Measurements from ENCODE around the gene CD84. TPM values are rescaled to one million over a fixed set of nuclear protein-coding genes. Genes with fewer than 3 reads are reported as not detected.
"Not testable (repeated sequence)": the region's sequence is repeated elsewhere in the genome, so short reads cannot be mapped to it uniquely, and the experiment has no call there.

Gene CD84, protein sequence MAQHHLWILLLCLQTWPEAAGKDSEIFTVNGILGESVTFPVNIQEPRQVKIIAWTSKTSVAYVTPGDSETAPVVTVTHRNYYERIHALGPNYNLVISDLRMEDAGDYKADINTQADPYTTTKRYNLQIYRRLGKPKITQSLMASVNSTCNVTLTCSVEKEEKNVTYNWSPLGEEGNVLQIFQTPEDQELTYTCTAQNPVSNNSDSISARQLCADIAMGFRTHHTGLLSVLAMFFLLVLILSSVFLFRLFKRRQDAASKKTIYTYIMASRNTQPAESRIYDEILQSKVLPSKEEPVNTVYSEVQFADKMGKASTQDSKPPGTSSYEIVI
- total RNA-seq (10 to 100 TPM in 2 of 9 donors, 1 to 10 TPM in 6, under 1 TPM in 1; 0.90 to 36.2 (median 1.4) TPM), polyA plus RNA-seq (under 1 TPM; 0.49 to 0.61 TPM)
- long read RNA-seq, donor 1 = 0 reads
- long read RNA-seq, donor 2 = 0 reads
- long read RNA-seq, donor 3, full-length matches to known transcripts = 2 of 2 reads
- long read RNA-seq, donor 3, partial matches to known transcripts = 0 of 2 reads
- long read RNA-seq, donor 3, other reads (novel, unspliced or antisense) = 0 of 2 reads

DNA sequence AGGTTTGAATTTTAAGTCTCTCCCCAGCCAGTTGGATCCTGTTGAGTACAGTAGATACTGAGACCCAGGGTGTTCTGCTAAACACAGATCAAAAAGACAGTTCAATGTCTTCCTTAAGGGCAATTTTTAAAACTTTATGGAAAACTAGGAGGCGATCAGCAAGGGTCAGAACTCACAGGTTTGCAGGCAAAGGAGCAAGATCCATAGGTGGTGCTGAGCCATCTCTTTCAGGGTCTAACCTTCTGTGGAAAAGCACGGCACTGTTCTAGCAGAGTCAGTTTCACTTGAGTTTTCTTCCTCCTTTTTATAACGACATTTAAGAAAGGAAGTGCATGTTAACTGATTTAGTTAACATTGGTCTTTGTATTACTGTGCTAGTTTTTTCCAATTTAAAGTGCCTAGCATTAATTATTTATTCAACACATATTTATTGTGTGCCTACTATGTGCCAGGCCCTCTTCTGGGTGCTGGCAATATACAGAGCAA lies at the start of gene CD84:
Gene CD84, minus strand, starts transcription at position 281 of the 486 bp plus-strand sequence. Its CDS starts 59 bp downstream, at position 222.
- Histone ChIP-seq H3K27ac (peak within 1 kb of the TSS in 5 of 12 donors; percentile 18 to 93 (median 39)), H3K4me1 (peaks cover 0 to 50% (median 0%) of the 10 kb centered on the region in 12 donors), H3K27me3 (peaks cover 0 to 3% (median 0%) of the 10 kb centered on the region in 9 donors), H3K36me3 (no peaks in the 10 kb centered on the region), H3K4me3 (peak within 1 kb of the TSS in 9 of 12 donors; percentile 6 to 65 (median 29)), H3K9me3 (peaks cover 0 to 12% (median 0%) of the 10 kb centered on the region in 12 donors)
- ATAC-seq = no peak
- 48 to 65% (median 57%) methylated on average over 3 of the region's 3 CpGs for WGBS, 4 donors
- DNase-seq = no peak
- no peak for TF ChIP-seq POLR2A (IDR thresholded peaks at IDR 0.05)
- TF ChIP-seq, protein P1, sequence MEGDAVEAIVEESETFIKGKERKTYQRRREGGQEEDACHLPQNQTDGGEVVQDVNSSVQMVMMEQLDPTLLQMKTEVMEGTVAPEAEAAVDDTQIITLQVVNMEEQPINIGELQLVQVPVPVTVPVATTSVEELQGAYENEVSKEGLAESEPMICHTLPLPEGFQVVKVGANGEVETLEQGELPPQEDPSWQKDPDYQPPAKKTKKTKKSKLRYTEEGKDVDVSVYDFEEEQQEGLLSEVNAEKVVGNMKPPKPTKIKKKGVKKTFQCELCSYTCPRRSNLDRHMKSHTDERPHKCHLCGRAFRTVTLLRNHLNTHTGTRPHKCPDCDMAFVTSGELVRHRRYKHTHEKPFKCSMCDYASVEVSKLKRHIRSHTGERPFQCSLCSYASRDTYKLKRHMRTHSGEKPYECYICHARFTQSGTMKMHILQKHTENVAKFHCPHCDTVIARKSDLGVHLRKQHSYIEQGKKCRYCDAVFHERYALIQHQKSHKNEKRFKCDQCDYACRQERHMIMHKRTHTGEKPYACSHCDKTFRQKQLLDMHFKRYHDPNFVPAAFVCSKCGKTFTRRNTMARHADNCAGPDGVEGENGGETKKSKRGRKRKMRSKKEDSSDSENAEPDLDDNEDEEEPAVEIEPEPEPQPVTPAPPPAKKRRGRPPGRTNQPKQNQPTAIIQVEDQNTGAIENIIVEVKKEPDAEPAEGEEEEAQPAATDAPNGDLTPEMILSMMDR (IDR thresholded peaks at IDR 0.05) = no peak
- intact Hi-C loops (cut with DNase I) = no loop called here

DNA sequence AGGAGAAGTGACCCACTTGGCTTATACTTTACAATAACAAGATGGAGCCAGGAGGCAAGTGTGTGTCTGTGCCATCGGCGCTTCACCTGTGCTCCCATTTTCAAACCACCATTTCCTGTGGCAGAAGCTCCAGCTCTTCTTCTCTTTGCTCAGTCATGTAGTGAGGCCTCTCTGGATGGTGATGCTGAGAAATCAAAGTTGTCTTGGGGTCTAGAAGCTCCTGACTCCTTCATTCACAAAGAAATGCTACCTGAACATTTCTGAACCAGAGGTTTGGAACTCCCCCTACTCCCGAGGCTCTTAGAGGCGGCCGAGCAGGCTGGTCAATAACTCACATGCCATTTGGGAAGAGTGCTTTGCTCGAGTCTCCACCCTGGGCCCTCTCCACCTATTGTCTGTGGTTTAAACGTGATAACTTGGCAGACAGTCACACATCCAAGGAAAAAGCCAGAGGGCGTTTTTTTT lies 49.5 kb upstream of the CD84 start:
- H3K36me3 ChIP-seq = no peaks in the 10 kb centered on the region
- H3K9me3 ChIP-seq = no peaks in the 10 kb centered on the region
- peak overlapping the region in 1 of 12 donors; percentile 6 for H3K4me3 ChIP-seq
- WGBS, 4 donors = 46 to 82% (median 61%) methylated on average over 8 of the region's 8 CpGs
- ATAC-seq = no peak
- intact Hi-C loops (cut with DNase I) = no loop called here
- H3K27me3 ChIP-seq = no peaks in the 10 kb centered on the region
- peak overlapping the region in 1 of 12 donors; percentile 88 for H3K27ac ChIP-seq
- no peak for DNase-seq
- peaks cover 0 to 96% (median 1%) of the 10 kb centered on the region in 12 donors for H3K4me1 ChIP-seq
- no peak for TF ChIP-seq POLR2A (IDR thresholded peaks at IDR 0.05)
- TF ChIP-seq, protein P1 (IDR thresholded peaks at IDR 0.05) = no peak

GRCh38 chr1:160627677-160628289 lies 48.5 kb upstream of the CD84 start:
- peak overlapping the region in 1 of 12 donors; percentile 88 for H3K27ac ChIP-seq
- intact Hi-C loops (cut with DNase I); DNase-seq; H3K9me3 ChIP-seq; H3K4me3 ChIP-seq; H3K27me3 ChIP-seq; H3K36me3 ChIP-seq; ATAC-seq: not testable (repeated sequence)
- 90 to 96% (median 94%) methylated on average over 4 of the region's 4 CpGs for WGBS, 4 donors
- peaks cover 0 to 93% (median 1%) of the 10 kb centered on the region in 12 donors for H3K4me1 ChIP-seq

DNA sequence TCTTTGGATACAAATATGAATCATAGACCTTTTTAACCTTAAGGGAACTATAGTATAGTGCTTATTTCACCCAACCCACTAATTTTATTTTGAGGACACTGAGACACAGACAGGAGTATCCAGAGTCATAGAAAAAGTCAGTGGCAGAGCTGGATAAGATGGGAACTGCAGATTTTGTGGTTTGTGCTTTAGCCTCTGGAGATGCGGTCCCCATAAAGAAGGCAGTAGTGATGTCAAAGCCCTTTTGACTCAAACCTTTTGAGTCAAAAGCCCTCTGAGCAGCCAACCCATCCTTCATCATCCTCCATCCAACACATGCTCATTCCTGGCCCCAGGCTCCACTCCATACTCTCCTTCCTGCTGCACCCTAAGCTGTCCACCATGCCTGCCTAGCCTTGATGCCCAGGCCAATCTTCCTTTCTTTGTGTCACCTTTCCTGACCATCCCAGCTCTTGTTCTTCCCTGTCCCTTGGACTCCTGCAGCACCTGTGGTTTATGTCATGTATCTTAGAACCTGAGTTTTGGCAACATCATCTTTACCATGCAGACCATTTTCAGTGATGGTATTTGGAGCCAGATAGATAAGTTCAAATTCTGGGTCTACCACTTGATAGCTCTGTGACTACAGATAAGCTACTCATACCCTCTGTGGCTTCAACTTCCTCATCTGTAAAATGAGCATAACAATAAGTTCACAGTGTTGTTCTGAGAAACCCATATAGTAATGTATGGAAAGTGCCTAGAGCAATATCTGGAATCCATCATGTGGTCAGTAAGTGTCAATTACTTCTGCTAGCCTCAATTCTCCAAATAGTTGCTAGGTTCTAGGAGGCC lies 47.4 kb upstream of the CD84 start:
- intact Hi-C loops (cut with DNase I) = no loop called here
- peaks cover 0 to 5% (median 0%) of the 10 kb centered on the region in 9 donors for H3K27me3 ChIP-seq
- no peak for TF ChIP-seq POLR2A (IDR thresholded peaks at IDR 0.05)
- TF ChIP-seq, protein P1 (IDR thresholded peaks at IDR 0.05) = no peak
- H3K4me3 ChIP-seq = no peak overlapping the region
- 100% methylated on average over 1 of the region's 1 CpG for WGBS, 4 donors
- peaks cover 0 to 82% (median 1%) of the 10 kb centered on the region in 12 donors for H3K4me1 ChIP-seq
- DNase-seq (no peak), ATAC-seq (no peak)
- H3K9me3 ChIP-seq = no peaks in the 10 kb centered on the region
- H3K36me3 ChIP-seq = no peaks in the 10 kb centered on the region
- peak overlapping the region in 1 of 12 donors; percentile 50 for H3K27ac ChIP-seq

Data from heart left ventricle (tissue), 16 donors.